Liver (tissue), 9 donors: ENCODE measurements around the gene SELENOO. TPM values are rescaled to one million over a fixed set of nuclear protein-coding genes. Genes with fewer than 3 reads are reported as not detected.

ENCODE experiments used
- DNase-seq: peaks from one replicate; pipeline ENCODE4 v3.0.0-alpha.2; 2017; ENCODE audit warnings: low spot score
- H3K27ac ChIP-seq, 2 donors: one replicate each; pipeline ENCODE4 v1.7.0; 2013; ENCODE audit warnings: inconsistent platforms in 2 of 2, low read length in 2 of 2, control low read depth in 1 of 2, low read depth in 1 of 2, mild to moderate bottlenecking in 1 of 2
- H3K27me3 ChIP-seq, 4 donors: one replicate each; pipeline versions ENCODE4 v1.6.1 to v1.7.0; 2013; ENCODE audit warnings: low read length in 3 of 4, inconsistent platforms in 1 of 4, mild to moderate bottlenecking in 1 of 4, moderate library complexity in 1 of 4; ENCODE audit not compliant: control insufficient read depth in 4 of 4, insufficient read depth in 4 of 4
- H3K36me3 ChIP-seq, 4 donors: one replicate each; pipeline versions ENCODE4 v1.6.1 to v1.7.0; 2013; ENCODE audit warnings: low read length in 3 of 4, mild to moderate bottlenecking in 3 of 4, low read depth in 1 of 4, moderate library complexity in 1 of 4; ENCODE audit not compliant: control insufficient read depth in 4 of 4, insufficient read depth in 3 of 4
- H3K4me1 ChIP-seq, 4 donors: one replicate each; pipeline versions ENCODE4 v1.6.1 to v1.7.0; 2013; ENCODE audit warnings: low read length in 3 of 4, mild to moderate bottlenecking in 3 of 4, moderate library complexity in 1 of 4; ENCODE audit not compliant: control insufficient read depth in 4 of 4, insufficient read depth in 4 of 4
- H3K4me3 ChIP-seq, 3 donors: one replicate each; pipeline versions ENCODE4 v1.6.1 to v1.7.0; 2013; ENCODE audit warnings: low read length in 3 of 3, control low read depth in 1 of 3, low read depth in 1 of 3, mild to moderate bottlenecking in 1 of 3
- H3K9ac ChIP-seq, 2 donors: one replicate each; pipeline ENCODE4 v1.7.0; 2013; ENCODE audit warnings: low read length in 2 of 2, mild to moderate bottlenecking in 2 of 2, moderate library complexity in 2 of 2, control low read depth in 1 of 2, low read depth in 1 of 2
- H3K9me3 ChIP-seq, 4 donors: one replicate each; pipeline versions ENCODE4 v1.6.1 to v1.7.0; 2013; ENCODE audit warnings: low read length in 3 of 4; ENCODE audit not compliant: control insufficient read depth in 4 of 4
- EGR1 ChIP-seq, 2 donors: IDR thresholded peaks; 2 replicates each; pipeline ENCODE4 v1.6.1; 2016 to 2018; ENCODE audit warnings: antibody characterized with exemption in 2 of 2, low read depth in 2 of 2
- FOXA1 ChIP-seq: IDR thresholded peaks from 2 replicates; pipeline ENCODE4 v1.6.1; 2016; ENCODE audit warnings: antibody characterized with exemption
- FOXA2 ChIP-seq: IDR thresholded peaks from 2 replicates; pipeline ENCODE4 v1.6.1; 2016; ENCODE audit warnings: antibody characterized with exemption
- GABPA ChIP-seq, 2 donors: IDR thresholded peaks in 1 of 2; conservative IDR thresholded peaks in 1 of 2; 2 replicates each; pipeline ENCODE4 v1.6.1; 2016; ENCODE audit warnings: antibody characterized with exemption in 2 of 2, mild to moderate bottlenecking in 1 of 2, moderate library complexity in 1 of 2
- HNF4A ChIP-seq, 2 donors: conservative IDR thresholded peaks; 2 replicates each; pipeline ENCODE4 v1.6.1; 2016; ENCODE audit warnings: antibody characterized with exemption in 2 of 2, mild to moderate bottlenecking in 2 of 2
- HNF4G ChIP-seq: IDR thresholded peaks from 2 replicates; pipeline ENCODE4 v1.6.1; 2016; ENCODE audit warnings: antibody characterized with exemption
- JUND ChIP-seq, 2 donors: IDR thresholded peaks; 2 replicates each; pipeline ENCODE4 v1.6.1; 2016; ENCODE audit warnings: antibody characterized with exemption in 2 of 2
- MAX ChIP-seq: IDR thresholded peaks from 2 replicates; pipeline ENCODE4 v1.6.1; 2016; ENCODE audit warnings: antibody characterized with exemption
- NR2F2 ChIP-seq: IDR thresholded peaks from 2 replicates; pipeline ENCODE4 v1.6.1; 2016; ENCODE audit warnings: antibody characterized with exemption
- RAD21 ChIP-seq, 2 donors: IDR thresholded peaks; 2 replicates each; pipeline ENCODE4 v1.6.1; 2016; ENCODE audit warnings: antibody characterized with exemption in 2 of 2, mild to moderate bottlenecking in 2 of 2
- RXRA ChIP-seq, 2 donors: IDR thresholded peaks; 2 replicates each; pipeline ENCODE4 v1.6.1; 2017 to 2018; ENCODE audit warnings: antibody characterized with exemption in 2 of 2, mild to moderate bottlenecking in 1 of 2
- SP1 ChIP-seq: IDR thresholded peaks from 2 replicates; pipeline ENCODE4 v1.6.1; 2018; ENCODE audit warnings: antibody characterized with exemption, mild to moderate bottlenecking
- TAF1 ChIP-seq: conservative IDR thresholded peaks from 2 replicates; pipeline ENCODE4 v1.6.1; 2016; ENCODE audit warnings: antibody characterized with exemption, mild to moderate bottlenecking
- YY1 ChIP-seq: IDR thresholded peaks from 2 replicates; pipeline ENCODE4 v1.6.1; 2016; ENCODE audit warnings: antibody characterized with exemption, mild to moderate bottlenecking
- ZBTB33 ChIP-seq: IDR thresholded peaks from 2 replicates; pipeline ENCODE4 v1.6.1; 2016; ENCODE audit warnings: antibody characterized with exemption
- WGBS: extraction: QIAGEN DNeasy Blood & Tissue Kit; methylation state at CpG from one replicate; pipeline ENCODE4 v1.1.7; 2013; 5-methylcytosine and 5-hydroxymethylcytosine counted together
- polyA plus RNA-seq, 2 donors: library from polyadenylated mRNA; stranded (reverse) in 1 of 2; unstranded in 1 of 2; fragments of 200-250 nt in 1 of 2; fragments of >200 nt in 1 of 2; fragmentation: Nextera tagmentation in 1 of 2; extraction: Ambion mirVana in 1 of 2; gene quantifications; one replicate each; pipeline versions ENCODE4 v1.2.1 to v1.2.3, GENCODE V29; 2013 to 2015
- total RNA-seq, 2 donors: library from RNA; depleted of rRNA; stranded (reverse); fragments of >200 nt; gene quantifications; one replicate each; pipeline ENCODE4 v1.2.3, GENCODE V29; 2014
- TF ChIP-seq, protein P1 (sequence below): IDR thresholded peaks from 2 replicates; pipeline ENCODE4 v1.6.1; 2016; ENCODE audit warnings: antibody characterized with exemption
- TF ChIP-seq, protein P2 (sequence below): IDR thresholded peaks from 2 replicates; pipeline ENCODE4 v1.6.1; 2016; ENCODE audit warnings: antibody characterized with exemption, mild to moderate bottlenecking
- TF ChIP-seq, protein P3 (sequence below): fragments of 150-350 bp; IDR thresholded peaks from 2 replicates; pipeline ENCODE4 v1.5.1; 2017; ENCODE audit warnings: improper control_type of control experiment, low read depth, low read length; ENCODE audit not compliant: missing input control
- donor health status: healthy.
- donor health status: healthy.
- donor health status: healthy.
- donor health status: healthy.
- donor health status: healthy.

Gene SELENOO
- total and polyA plus RNA-seq, 4 donors, result 16.4 to 59.2 (median 42.2) TPM

DNA sequence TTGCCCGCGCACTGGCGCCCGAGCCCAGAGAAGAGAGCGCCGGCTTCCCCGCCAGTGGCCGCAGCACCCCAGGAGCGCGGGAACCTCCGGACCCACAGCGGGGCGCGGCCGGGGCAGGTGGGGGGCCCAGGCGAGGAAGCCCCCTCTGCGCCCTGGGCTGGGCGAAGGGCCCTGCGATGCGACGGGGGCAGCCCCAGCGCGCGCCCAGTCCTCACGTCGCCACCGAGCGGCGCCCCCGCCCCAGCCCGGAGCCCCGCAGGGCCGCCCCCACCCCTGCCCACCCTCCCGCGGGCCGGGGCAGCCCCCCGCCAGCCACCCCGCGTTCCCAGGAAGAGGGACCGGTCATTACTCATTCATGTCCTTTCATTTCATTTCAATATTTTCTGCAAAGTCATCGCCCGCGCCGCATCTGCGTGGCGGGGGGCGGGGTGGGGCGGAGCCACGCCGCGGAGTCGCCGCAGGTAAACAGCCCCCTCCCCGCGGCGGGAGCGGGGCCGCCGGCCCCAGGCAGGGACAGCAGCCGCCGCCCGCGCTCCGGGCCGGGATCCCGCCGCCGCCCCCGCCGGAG is 31.0 kb upstream of the SELENOO start:
- H3K27ac ChIP-seq, result no peak overlapping the region
- H3K36me3 ChIP-seq, result no peaks in the 10 kb centered on the region
- H3K9ac ChIP-seq, result no peak overlapping the region
- H3K4me1 ChIP-seq, result peaks cover 0 to 19% (median 11%) of the 10 kb centered on the region in 4 donors
- TF ChIP-seq EGR1 (IDR thresholded peaks at IDR 0.05; ENCODE audit: low read depth in 2 of 2), result no peak
- TF ChIP-seq NR2F2, result no peak
- no peak for TF ChIP-seq GABPA (IDR thresholded peaks at IDR 0.05 in 1 of 2, conservative IDR thresholded peaks at IDR 0.05 in 1 of 2)
- no peak for TF ChIP-seq TAF1
- no peak for TF ChIP-seq HNF4G
- no peak for TF ChIP-seq ZBTB33
- TF ChIP-seq SP1, result no peak
- no peaks in the 10 kb centered on the region for H3K9me3 ChIP-seq
- no peaks in the 10 kb centered on the region for H3K27me3 ChIP-seq
- DNase-seq, result no peak
- H3K4me3 ChIP-seq, result peak overlapping the region in 1 of 3 donors; percentile 88
- 1% methylated on average over 70 of the region's 70 CpGs for WGBS

DNA sequence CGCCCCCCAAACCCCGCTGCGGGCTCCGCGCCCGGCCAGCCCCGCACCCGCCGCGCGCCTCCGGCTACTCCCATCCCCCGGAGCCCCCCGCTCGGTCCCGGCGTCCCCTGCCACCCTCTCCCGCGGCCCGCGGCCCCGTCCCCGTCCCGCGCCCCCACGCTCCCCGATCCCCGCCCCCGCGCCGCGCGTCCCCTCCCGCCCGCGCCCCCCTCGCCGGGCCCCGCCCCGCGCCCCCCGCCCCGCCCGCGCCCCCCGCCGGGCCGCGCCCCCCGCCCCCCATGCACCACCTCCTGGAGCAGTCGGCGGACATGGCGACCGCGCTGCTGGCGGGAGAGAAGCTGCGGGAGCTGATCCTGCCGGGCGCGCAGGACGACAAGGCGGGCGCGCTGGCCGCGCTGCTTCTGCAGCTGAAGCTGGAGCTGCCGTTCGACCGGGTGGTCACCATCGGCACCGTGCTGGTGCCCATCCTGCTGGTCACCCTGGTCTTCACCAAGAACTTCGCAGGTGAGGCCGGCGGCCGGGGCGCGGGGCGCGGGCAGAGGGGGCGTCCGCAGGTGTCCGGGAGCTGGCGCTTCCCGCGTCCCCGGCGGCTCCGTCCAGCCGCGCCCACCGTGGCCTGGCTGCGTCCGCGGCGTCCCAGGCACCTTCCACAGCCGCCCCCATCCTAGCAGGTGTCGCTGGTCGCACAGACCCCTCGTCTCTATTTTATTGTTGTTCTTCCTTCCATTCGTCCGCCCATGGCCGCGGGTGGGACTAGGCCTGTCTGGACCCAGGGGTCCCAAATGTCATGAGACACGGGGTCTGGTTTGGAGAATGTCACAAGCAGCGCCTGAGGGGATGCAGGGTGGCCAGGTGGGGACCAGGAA is 30.1 kb upstream of the SELENOO start, which contains the start of gene PANX2:
Gene PANX2, plus strand, starts transcription at position 279 of the 866 bp plus-strand sequence. Its CDS starts 0 bp downstream, at position 279.
- TF ChIP-seq FOXA2, result no peak
- TF ChIP-seq JUND (IDR thresholded peaks at IDR 0.05), result no peak
- TF ChIP-seq, protein P1, sequence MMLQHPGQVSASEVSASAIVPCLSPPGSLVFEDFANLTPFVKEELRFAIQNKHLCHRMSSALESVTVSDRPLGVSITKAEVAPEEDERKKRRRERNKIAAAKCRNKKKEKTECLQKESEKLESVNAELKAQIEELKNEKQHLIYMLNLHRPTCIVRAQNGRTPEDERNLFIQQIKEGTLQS, result no peak
- TF ChIP-seq, protein P2, sequence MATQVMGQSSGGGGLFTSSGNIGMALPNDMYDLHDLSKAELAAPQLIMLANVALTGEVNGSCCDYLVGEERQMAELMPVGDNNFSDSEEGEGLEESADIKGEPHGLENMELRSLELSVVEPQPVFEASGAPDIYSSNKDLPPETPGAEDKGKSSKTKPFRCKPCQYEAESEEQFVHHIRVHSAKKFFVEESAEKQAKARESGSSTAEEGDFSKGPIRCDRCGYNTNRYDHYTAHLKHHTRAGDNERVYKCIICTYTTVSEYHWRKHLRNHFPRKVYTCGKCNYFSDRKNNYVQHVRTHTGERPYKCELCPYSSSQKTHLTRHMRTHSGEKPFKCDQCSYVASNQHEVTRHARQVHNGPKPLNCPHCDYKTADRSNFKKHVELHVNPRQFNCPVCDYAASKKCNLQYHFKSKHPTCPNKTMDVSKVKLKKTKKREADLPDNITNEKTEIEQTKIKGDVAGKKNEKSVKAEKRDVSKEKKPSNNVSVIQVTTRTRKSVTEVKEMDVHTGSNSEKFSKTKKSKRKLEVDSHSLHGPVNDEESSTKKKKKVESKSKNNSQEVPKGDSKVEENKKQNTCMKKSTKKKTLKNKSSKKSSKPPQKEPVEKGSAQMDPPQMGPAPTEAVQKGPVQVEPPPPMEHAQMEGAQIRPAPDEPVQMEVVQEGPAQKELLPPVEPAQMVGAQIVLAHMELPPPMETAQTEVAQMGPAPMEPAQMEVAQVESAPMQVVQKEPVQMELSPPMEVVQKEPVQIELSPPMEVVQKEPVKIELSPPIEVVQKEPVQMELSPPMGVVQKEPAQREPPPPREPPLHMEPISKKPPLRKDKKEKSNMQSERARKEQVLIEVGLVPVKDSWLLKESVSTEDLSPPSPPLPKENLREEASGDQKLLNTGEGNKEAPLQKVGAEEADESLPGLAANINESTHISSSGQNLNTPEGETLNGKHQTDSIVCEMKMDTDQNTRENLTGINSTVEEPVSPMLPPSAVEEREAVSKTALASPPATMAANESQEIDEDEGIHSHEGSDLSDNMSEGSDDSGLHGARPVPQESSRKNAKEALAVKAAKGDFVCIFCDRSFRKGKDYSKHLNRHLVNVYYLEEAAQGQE, result no peak
- TF ChIP-seq RXRA (IDR thresholded peaks at IDR 0.05), result no peak
- no peak for TF ChIP-seq TAF1
- TF ChIP-seq MAX, result no peak
- no peak for TF ChIP-seq HNF4G
- TF ChIP-seq YY1, result no peak
- TF ChIP-seq ZBTB33, result no peak
- TF ChIP-seq EGR1 (IDR thresholded peaks at IDR 0.05; ENCODE audit: low read depth in 2 of 2), result no peak
- no peak for TF ChIP-seq FOXA1
- TF ChIP-seq, protein P3, sequence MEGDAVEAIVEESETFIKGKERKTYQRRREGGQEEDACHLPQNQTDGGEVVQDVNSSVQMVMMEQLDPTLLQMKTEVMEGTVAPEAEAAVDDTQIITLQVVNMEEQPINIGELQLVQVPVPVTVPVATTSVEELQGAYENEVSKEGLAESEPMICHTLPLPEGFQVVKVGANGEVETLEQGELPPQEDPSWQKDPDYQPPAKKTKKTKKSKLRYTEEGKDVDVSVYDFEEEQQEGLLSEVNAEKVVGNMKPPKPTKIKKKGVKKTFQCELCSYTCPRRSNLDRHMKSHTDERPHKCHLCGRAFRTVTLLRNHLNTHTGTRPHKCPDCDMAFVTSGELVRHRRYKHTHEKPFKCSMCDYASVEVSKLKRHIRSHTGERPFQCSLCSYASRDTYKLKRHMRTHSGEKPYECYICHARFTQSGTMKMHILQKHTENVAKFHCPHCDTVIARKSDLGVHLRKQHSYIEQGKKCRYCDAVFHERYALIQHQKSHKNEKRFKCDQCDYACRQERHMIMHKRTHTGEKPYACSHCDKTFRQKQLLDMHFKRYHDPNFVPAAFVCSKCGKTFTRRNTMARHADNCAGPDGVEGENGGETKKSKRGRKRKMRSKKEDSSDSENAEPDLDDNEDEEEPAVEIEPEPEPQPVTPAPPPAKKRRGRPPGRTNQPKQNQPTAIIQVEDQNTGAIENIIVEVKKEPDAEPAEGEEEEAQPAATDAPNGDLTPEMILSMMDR, result no peak
- TF ChIP-seq RAD21 (IDR thresholded peaks at IDR 0.05), result no peak
- no peak for TF ChIP-seq GABPA (IDR thresholded peaks at IDR 0.05 in 1 of 2, conservative IDR thresholded peaks at IDR 0.05 in 1 of 2)
- no peak for TF ChIP-seq SP1
- no peak for TF ChIP-seq NR2F2
- TF ChIP-seq HNF4A (conservative IDR thresholded peaks at IDR 0.05), result no peak
- Histone ChIP-seq H3K36me3 (no peaks in the 10 kb centered on the region), H3K9me3 (no peaks in the 10 kb centered on the region), H3K9ac (no peak within 1 kb of the TSS), H3K27me3 (no peaks in the 10 kb centered on the region), H3K27ac (peak within 1 kb of the TSS in 1 of 2 donors; percentile 40), H3K4me3 (peak within 1 kb of the TSS in 1 of 3 donors; percentile 88), H3K4me1 (peaks cover 0 to 19% (median 11%) of the 10 kb centered on the region in 4 donors)
- WGBS, result 9% methylated on average over 105 of the region's 105 CpGs
- DNase-seq, result no peak
